HG02571 (cell line): ENCODE data around the gene RASAL3.
"Not testable (repeated sequence)": the region's sequence is repeated elsewhere in the genome, so short reads cannot be mapped to it uniquely, and the experiment has no call there.

ENCODE experiments used
- ATAC-seq: cut with Tn5 transposase; IDR thresholded peaks from one replicate; pipeline ENCODE4 v1.9.1; 2021; ENCODE audit warnings: mild to moderate bottlenecking, moderate library complexity; ENCODE audit not compliant: unreplicated experiment

The RASAL3 gene

GRCh38 chr19:15464394-15465385 is at the start of gene RASAL3:
RASAL3 (minus strand) TSS chr19:15464544; CDS start chr19:15464358, 186 bp downstream.
- ATAC-seq, result peak; percentile 48

GRCh38 chr19:15511671-15512424 is 47.5 kb upstream of the RASAL3 start:
- no peak for ATAC-seq

- no peak for ATAC-seq
Measured at GRCh38 chr19:15508035-15508710, 43.8 kb upstream of the RASAL3 start, which contains the start of gene CYP4F22. CYP4F22 (plus strand) TSS chr19:15508525; CDS start chr19:15525337, 16,812 bp downstream.

GRCh38 chr19:15507068-15508034 is 43.0 kb upstream of the RASAL3 start:
- ATAC-seq, result no peak

GRCh38 chr19:15506074-15506571 is 41.8 kb upstream of the RASAL3 start:
- no peak for ATAC-seq

- ATAC-seq, result no peak
Measured at GRCh38 chr19:15502264-15502663, 37.9 kb upstream of the RASAL3 start.

GRCh38 chr19:15501596-15501995 is 37.3 kb upstream of the RASAL3 start:
- ATAC-seq, result no peak

GRCh38 chr19:15498910-15499309 is 34.6 kb upstream of the RASAL3 start:
- ATAC-seq, result no peak

GRCh38 chr19:15498156-15498858 is 34.0 kb upstream of the RASAL3 start:
- ATAC-seq, result no peak

GRCh38 chr19:15495151-15495550 is 30.8 kb upstream of the RASAL3 start:
- ATAC-seq, result no peak

GRCh38 chr19:15488489-15489226 is 24.3 kb upstream of the RASAL3 start:
- no peak for ATAC-seq

- no peak for ATAC-seq
Measured at GRCh38 chr19:15487038-15487437, 22.7 kb upstream of the RASAL3 start.

- ATAC-seq, result not testable (repeated sequence)
Measured at GRCh38 chr19:15485768-15486167, 21.4 kb upstream of the RASAL3 start.

- not testable (repeated sequence) for ATAC-seq
Measured at GRCh38 chr19:15480996-15481395, 16.7 kb upstream of the RASAL3 start.

- ATAC-seq, result no peak
Measured at GRCh38 chr19:15479391-15480345, 15.3 kb upstream of the RASAL3 start, which contains the start of gene PGLYRP2. PGLYRP2 (minus strand) TSS chr19:15479501; CDS start chr19:15479371, 130 bp downstream.

- ATAC-seq, result no peak
Measured at GRCh38 chr19:15476325-15476724, 12.0 kb upstream of the RASAL3 start.

GRCh38 chr19:15475611-15476010 is 11.3 kb upstream of the RASAL3 start:
- ATAC-seq, result no peak
